Fibroblast of the aortic adventitia (primary cell): ENCODE measurements around the gene OR52N4. TPM values are rescaled to one million over a fixed set of nuclear protein-coding genes. Genes with fewer than 3 reads are reported as not detected.

Source experiments
- DNase-seq: peaks from one replicate; pipeline ENCODE4 v3.0.0-alpha.2; 2010; ENCODE audit warnings: low read depth
- H3K4me3 ChIP-seq: 2 replicates; pipeline ENCODE4 v1.5.1; 2011; ENCODE audit warnings: low read depth, mild to moderate bottlenecking, control low read depth, low read length, moderate library complexity
- CTCF ChIP-seq: IDR thresholded peaks from 2 replicates; pipeline ENCODE4 v1.5.1; 2011; ENCODE audit warnings: mild to moderate bottlenecking, low read length, control low read depth, inconsistent platforms; ENCODE audit not compliant: insufficient read depth
- total RNA-seq: library from RNA; depleted of rRNA; stranded (reverse); fragments of >200 nt; gene quantifications from 2 replicates; pipeline ENCODE4 v1.2.3, GENCODE V29; 2012; ENCODE audit warnings: low replicate concordance

Gene OR52N4
- total RNA-seq, 1 donor, result not detected

- no peak overlapping the region for H3K4me3 ChIP-seq
- no peak for DNase-seq
- TF ChIP-seq CTCF, result no peak
Measured at GRCh38 chr11:5726351-5726750, 27.7 kb upstream of the OR52N4 start.

- DNase-seq, result no peak
- no peak overlapping the region for H3K4me3 ChIP-seq
- no peak for TF ChIP-seq CTCF
Measured at GRCh38 chr11:5727691-5728090, 26.4 kb upstream of the OR52N4 start.

- DNase-seq, result peak; percentile 41
- no peak for TF ChIP-seq CTCF
Measured at GRCh38 chr11:5736396-5736795, 17.6 kb upstream of the OR52N4 start, which contains the start of gene OR56B1. TSS of gene OR56B1 (plus strand) at chr11:5736448. CDS start at chr11:5736517, 69 bp downstream.

GRCh38 chr11:5737091-5737490 lies 17.0 kb upstream of the OR52N4 start:
- H3K4me3 ChIP-seq, result no peak overlapping the region
- peak; percentile 86 for DNase-seq
- no peak for TF ChIP-seq CTCF

More at GRCh38 chr11:5736396-5736795, 17.6 kb upstream of the OR52N4 start, which contains the start of gene OR56B1:
- no peak within 1 kb of the TSS for H3K4me3 ChIP-seq

- H3K4me3 ChIP-seq, result no peak overlapping the region
- DNase-seq, result peak; percentile 13
- TF ChIP-seq CTCF, result no peak
Measured at GRCh38 chr11:5737670-5738392, 16.2 kb upstream of the OR52N4 start.

GRCh38 chr11:5738431-5738830 lies 15.6 kb upstream of the OR52N4 start:
- DNase-seq, result no peak
- H3K4me3 ChIP-seq, result no peak overlapping the region
- no peak for TF ChIP-seq CTCF

GRCh38 chr11:5746614-5747013 lies 7.4 kb upstream of the OR52N4 start:
- no peak for TF ChIP-seq CTCF
- H3K4me3 ChIP-seq, result no peak overlapping the region
- no peak for DNase-seq
